Gastroesophageal sphincter (tissue), 4 donors: ENCODE results near the gene CFAP73. TPM values are rescaled to one million over a fixed set of nuclear protein-coding genes. Genes with fewer than 3 reads are reported as not detected.

ENCODE experiments used
- ATAC-seq: fragments of 150-250 bp; one replicate; pipeline ENCODE4 v1.9.1; 2016; ENCODE audit warnings: mild to moderate bottlenecking, moderate library complexity
- H3K27ac ChIP-seq, 4 donors: fragments of 200-600 bp; sonication (generic) in 3 of 4; 1 replicate in 3 of 4; 2 replicates in 1 of 4; pipeline ENCODE4 v1.5.1; 2016 to 2019
- H3K27me3 ChIP-seq: fragments of 200-600 bp; sonication (generic); one replicate; pipeline ENCODE4 v1.5.1; 2019
- H3K36me3 ChIP-seq, 2 donors: fragments of 200-600 bp; sonication (generic); one replicate each; pipeline ENCODE4 v1.5.1; 2019; ENCODE audit warnings: control low read depth in 1 of 2
- H3K4me1 ChIP-seq, 3 donors: fragments of 200-600 bp; sonication (generic); 1 replicate in 2 of 3; 2 replicates in 1 of 3; pipeline ENCODE4 v1.5.1; 2016 to 2019; ENCODE audit warnings: control low read depth in 2 of 3
- H3K4me3 ChIP-seq, 2 donors: fragments of 200-600 bp; sonication (generic); one replicate each; pipeline ENCODE4 v1.5.1; 2019; ENCODE audit warnings: mild to moderate bottlenecking in 1 of 2, moderate library complexity in 1 of 2
- H3K9me3 ChIP-seq, 3 donors: fragments of 200-600 bp; sonication (generic); one replicate each; pipeline ENCODE4 v1.5.1; 2017 to 2019; ENCODE audit warnings: control low read depth in 2 of 3
- CTCF ChIP-seq, 4 experiments: fragments of 200-600 bp in 2 of 4; fragments of 450-650 bp in 2 of 4; sonication (generic) in 1 of 4; IDR thresholded peaks; one replicate each; pipeline ENCODE4 v1.5.1; 2017 to 2019; ENCODE audit warnings: antibody characterized with exemption in 4 of 4, mild to moderate bottlenecking in 2 of 4, moderate library complexity in 2 of 4
- EP300 ChIP-seq: sonication (generic); formaldehyde crosslinking; IDR thresholded peaks from one replicate; pipeline ENCODE4 v1.6.1; 2017; ENCODE audit warnings: antibody characterized with exemption, mild to moderate bottlenecking
- POLR2A ChIP-seq, 2 donors: fragments of 450-650 bp; IDR thresholded peaks; one replicate each; pipeline ENCODE4 v1.6.1; 2017; ENCODE audit warnings: antibody characterized with exemption in 2 of 2, mild to moderate bottlenecking in 2 of 2, moderate library complexity in 1 of 2
- POLR2AphosphoS5 ChIP-seq: sonication (generic); formaldehyde crosslinking; IDR thresholded peaks from one replicate; pipeline ENCODE4 v1.6.1; 2017; ENCODE audit warnings: antibody characterized with exemption
- whole genome bisulfite sequencing, 2 donors: methylation state at CpG; one replicate each; pipeline ENCODE4 v1.1.5; 2018; ENCODE audit warnings: low coverage in 1 of 2; 5-methylcytosine and 5-hydroxymethylcytosine counted together
- total RNA-seq, 4 donors: library from RNA; depleted of rRNA; stranded (reverse); fragments of >200 nt; gene quantifications; one replicate each; pipeline ENCODE4 v1.1.0, GENCODE V29; 2016

The CFAP73 gene
- total RNA-seq, 4 donors from 2014 or later: not detected

GRCh38 chr12:113134521-113134951 is 15.0 kb upstream of the CFAP73 start:
- H3K9me3 ChIP-seq: no peaks in the 10 kb centered on the region
- H3K27ac ChIP-seq: no peak overlapping the region
- no peaks in the 10 kb centered on the region for H3K36me3 ChIP-seq
- peaks cover 84% of the 10 kb centered on the region for H3K27me3 ChIP-seq
- peaks cover 0 to 9% (median 0%) of the 10 kb centered on the region in 3 donors for H3K4me1 ChIP-seq
- WGBS, 2 donors: 83% methylated on average over 1 of the region's 6 CpGs; no CpG with 5 or more reads in 1 of the 2 donors
- ATAC-seq: no peak
- H3K4me3 ChIP-seq: no peak overlapping the region
- TF ChIP-seq POLR2A (IDR thresholded peaks at IDR 0.05) (no peak), CTCF (IDR thresholded peaks at IDR 0.05) (no peak), EP300 (no peak), POLR2AphosphoS5 (no peak)

GRCh38 chr12:113135178-113136127 is 14.1 kb upstream of the CFAP73 start, which contains the start of gene RASAL1:
RASAL1 (minus strand) TSS chr12:113135761; CDS start chr12:113135462, 299 bp downstream.
- TF ChIP-seq CTCF (IDR thresholded peaks at IDR 0.05): no peak
- TF ChIP-seq EP300: no peak
- no peak for TF ChIP-seq POLR2AphosphoS5
- TF ChIP-seq POLR2A (IDR thresholded peaks at IDR 0.05): no peak
- Histone ChIP-seq H3K36me3 (no peaks in the 10 kb centered on the region), H3K9me3 (no peaks in the 10 kb centered on the region), H3K27ac (no peak within 1 kb of the TSS), H3K4me1 (peaks cover 0 to 9% (median 0%) of the 10 kb centered on the region in 3 donors), H3K4me3 (no peak within 1 kb of the TSS), H3K27me3 (peaks cover 75% of the 10 kb centered on the region)
- 0% methylated on average over 1 of the region's 68 CpGs; no CpG with 5 or more reads in 1 of the 2 donors for WGBS, 2 donors
- no peak for ATAC-seq

DNA sequence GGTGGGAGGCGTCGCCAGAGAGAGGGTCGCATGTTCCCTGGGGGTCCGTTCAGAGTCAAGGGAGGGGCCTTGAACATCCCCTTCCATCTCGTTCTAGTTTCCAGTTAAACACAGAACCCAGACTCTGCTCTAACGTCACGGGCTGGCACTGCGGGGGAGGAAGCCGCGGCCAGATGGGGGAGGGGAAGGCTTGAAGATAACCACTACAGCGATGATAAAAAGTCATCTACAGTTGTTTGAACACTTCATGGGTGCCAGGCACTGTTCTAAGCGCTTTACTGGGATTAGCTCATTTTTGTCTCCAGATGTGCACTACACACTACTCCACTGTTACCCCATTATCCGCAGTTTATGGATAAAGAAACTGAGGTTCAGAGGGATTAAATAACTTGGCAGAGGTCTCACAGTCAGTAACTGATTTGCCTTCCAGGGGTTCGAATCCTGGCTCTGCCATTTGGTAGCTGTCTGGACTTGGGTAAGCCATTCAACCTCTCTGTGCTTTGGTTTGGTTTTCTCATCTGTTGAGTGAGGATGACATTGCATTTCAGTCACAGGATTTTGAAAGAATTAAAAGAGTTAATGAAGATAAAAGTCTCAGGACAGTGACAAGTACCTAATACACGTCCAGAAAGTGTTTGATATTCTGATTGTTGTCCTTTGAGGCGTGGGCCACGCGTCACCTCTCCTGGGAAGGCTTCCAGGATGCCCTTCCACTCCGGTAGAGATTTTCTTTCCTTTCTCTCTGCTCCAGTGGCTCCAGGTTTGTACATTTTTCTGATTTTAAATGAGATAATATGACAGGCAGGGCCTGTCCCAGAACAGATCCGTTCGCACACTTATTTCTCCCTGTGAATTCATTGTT is 13.2 kb upstream of the CFAP73 start:
- Histone ChIP-seq H3K27ac (no peak overlapping the region), H3K9me3 (no peaks in the 10 kb centered on the region), H3K27me3 (peaks cover 71% of the 10 kb centered on the region), H3K36me3 (no peaks in the 10 kb centered on the region), H3K4me3 (no peak overlapping the region), H3K4me1 (peaks cover 0 to 9% (median 0%) of the 10 kb centered on the region in 3 donors)
- 44 to 54% methylated on average over 12 to 14 of the region's 21 CpGs for WGBS, 2 donors
- TF ChIP-seq EP300: no peak
- no peak for TF ChIP-seq CTCF (IDR thresholded peaks at IDR 0.05)
- TF ChIP-seq POLR2A (IDR thresholded peaks at IDR 0.05): no peak
- no peak for TF ChIP-seq POLR2AphosphoS5
- ATAC-seq: no peak

DNA sequence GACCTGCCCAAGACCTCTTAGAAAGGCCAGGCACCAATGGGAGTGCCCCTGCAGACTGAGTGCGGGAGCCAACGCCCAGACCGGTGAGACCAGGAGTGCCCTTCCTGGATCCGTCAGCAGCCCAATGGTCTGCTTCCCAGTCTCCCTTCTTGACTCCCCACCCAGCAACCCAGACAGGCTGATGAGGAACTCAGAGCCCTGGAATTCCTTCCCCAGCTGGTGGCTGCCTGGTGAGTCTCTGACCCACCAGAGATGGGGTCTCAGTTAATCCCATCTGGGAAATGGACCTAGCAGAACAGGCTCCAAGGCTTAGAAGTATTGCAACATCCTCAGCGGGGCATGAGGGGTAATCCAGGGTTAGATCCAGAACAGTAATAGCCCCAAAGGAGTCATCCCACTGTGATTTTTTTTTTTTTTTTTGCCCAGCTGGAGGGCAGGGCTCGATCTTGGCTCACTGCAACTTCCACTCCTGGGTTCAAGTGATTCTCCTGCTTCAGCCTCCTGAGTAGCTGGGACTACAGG is 12.5 kb upstream of the CFAP73 start:
- Histone ChIP-seq H3K4me1 (peaks cover 0 to 9% (median 0%) of the 10 kb centered on the region in 3 donors), H3K4me3 (no peak overlapping the region), H3K27ac (no peak overlapping the region), H3K27me3 (peaks cover 72% of the 10 kb centered on the region), H3K36me3 (no peaks in the 10 kb centered on the region), H3K9me3 (no peaks in the 10 kb centered on the region)
- 67 to 77% methylated on average over 1 to 5 of the region's 6 CpGs for WGBS, 2 donors
- no peak for ATAC-seq
- TF ChIP-seq EP300 (no peak), POLR2AphosphoS5 (no peak), POLR2A (IDR thresholded peaks at IDR 0.05) (no peak), CTCF (IDR thresholded peaks at IDR 0.05) (no peak)
